Body of pancreas (tissue), 4 donors: ENCODE data around the gene STK31.
A peak's percentile ranks its signal among the peaks of the same experiment; 100 is the strongest.

Source experiments
- POLR2A ChIP-seq, 3 donors: fragments of 450-650 bp; IDR thresholded peaks; one replicate each; pipeline ENCODE4 v1.6.1; 2016; ENCODE audit warnings: antibody characterized with exemption in 3 of 3, mild to moderate bottlenecking in 2 of 3
- TF ChIP-seq, protein P1 (sequence below), 7 experiments: fragments of 450-650 bp in 4 of 7; fragments of 200-600 bp in 3 of 7; sonication (generic) in 3 of 7; IDR thresholded peaks; one replicate each; pipeline ENCODE4 v1.5.1; 2016 to 2019; ENCODE audit warnings: antibody characterized with exemption in 7 of 7

DNA sequence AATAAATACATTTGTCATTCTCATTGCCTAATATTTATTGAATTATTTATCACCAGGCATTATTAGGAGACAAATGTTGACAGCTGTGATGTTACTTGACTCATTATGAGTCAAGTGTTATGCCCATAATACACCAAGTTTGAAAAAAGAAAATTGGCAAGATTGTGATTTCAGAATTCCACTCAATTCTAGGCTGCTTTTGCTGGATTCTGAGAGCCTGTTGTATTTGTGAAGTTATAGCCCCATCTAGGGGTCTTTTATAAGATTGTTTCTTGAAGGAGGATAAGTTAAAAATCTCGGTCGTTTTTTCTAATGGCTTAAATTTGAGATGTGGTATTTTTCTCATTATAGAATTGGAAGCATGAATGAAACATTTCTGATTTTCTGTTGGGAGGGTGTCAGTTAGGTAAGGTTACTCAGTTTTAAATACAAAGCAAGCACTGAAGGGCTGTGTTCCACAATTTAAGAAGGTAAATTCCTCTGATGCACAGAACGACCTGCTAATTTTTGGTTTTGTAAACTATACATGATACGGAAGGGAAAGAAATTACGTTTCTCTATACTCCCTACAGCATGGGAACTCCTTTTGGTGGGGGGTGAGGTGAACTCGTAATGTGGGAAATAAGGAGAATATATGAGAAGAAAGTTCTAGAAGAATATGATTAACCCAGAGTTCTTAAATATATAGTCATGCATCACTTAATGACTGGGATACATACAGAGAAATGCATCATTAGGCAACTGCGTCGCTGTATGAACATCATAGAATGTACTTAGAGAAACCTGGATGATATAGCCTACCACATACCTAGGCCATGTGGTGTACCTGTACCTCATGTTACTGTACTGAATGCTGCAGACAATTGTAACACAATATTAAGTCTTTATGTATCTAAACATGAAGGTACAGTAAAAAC is 2.6 kb downstream of the STK31 start:
- TF ChIP-seq, protein P1, sequence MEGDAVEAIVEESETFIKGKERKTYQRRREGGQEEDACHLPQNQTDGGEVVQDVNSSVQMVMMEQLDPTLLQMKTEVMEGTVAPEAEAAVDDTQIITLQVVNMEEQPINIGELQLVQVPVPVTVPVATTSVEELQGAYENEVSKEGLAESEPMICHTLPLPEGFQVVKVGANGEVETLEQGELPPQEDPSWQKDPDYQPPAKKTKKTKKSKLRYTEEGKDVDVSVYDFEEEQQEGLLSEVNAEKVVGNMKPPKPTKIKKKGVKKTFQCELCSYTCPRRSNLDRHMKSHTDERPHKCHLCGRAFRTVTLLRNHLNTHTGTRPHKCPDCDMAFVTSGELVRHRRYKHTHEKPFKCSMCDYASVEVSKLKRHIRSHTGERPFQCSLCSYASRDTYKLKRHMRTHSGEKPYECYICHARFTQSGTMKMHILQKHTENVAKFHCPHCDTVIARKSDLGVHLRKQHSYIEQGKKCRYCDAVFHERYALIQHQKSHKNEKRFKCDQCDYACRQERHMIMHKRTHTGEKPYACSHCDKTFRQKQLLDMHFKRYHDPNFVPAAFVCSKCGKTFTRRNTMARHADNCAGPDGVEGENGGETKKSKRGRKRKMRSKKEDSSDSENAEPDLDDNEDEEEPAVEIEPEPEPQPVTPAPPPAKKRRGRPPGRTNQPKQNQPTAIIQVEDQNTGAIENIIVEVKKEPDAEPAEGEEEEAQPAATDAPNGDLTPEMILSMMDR (IDR thresholded peaks at IDR 0.05), result peak; percentile 38 to 88 (median 78)
- no peak for TF ChIP-seq POLR2A (IDR thresholded peaks at IDR 0.05)
